Glutamatergic neuron (in vitro differentiated cells): ENCODE measurements around the gene ZMYND10. TPM values are rescaled to one million over a fixed set of nuclear protein-coding genes. Genes with fewer than 3 reads are reported as not detected.
A peak's percentile ranks its signal among the peaks of the same experiment; 100 is the strongest.

Source experiments
- DNase-seq: peaks from one replicate; pipeline ENCODE4 v3.0.0; 2022
- H3K27ac Mint-ChIP-seq: one replicate; pipeline ENCODE4 v1.8.0; 2020; ENCODE audit warnings: mild to moderate bottlenecking, mixed read lengths, inconsistent platforms; ENCODE audit not compliant: unreplicated experiment
- H3K27me3 Mint-ChIP-seq: one replicate; pipeline ENCODE4 v1.8.0; 2020; ENCODE audit warnings: mild to moderate bottlenecking, moderate library complexity, mixed read lengths, inconsistent platforms; ENCODE audit not compliant: unreplicated experiment
- H3K36me3 Mint-ChIP-seq: one replicate; pipeline ENCODE4 v1.8.0; 2020; ENCODE audit warnings: mild to moderate bottlenecking, mixed read lengths, inconsistent platforms; ENCODE audit not compliant: unreplicated experiment
- H3K4me1 Mint-ChIP-seq: one replicate; pipeline ENCODE4 v1.8.0; 2020; ENCODE audit warnings: mild to moderate bottlenecking, low read depth, mixed read lengths, inconsistent platforms; ENCODE audit not compliant: unreplicated experiment
- H3K4me3 Mint-ChIP-seq: one replicate; pipeline ENCODE4 v1.8.0; 2020; ENCODE audit warnings: mild to moderate bottlenecking, mixed read lengths, inconsistent platforms; ENCODE audit not compliant: unreplicated experiment
- H3K9me3 Mint-ChIP-seq: one replicate; pipeline ENCODE4 v1.8.0; 2020; ENCODE audit warnings: mild to moderate bottlenecking, moderate library complexity, mixed read lengths, inconsistent platforms; ENCODE audit not compliant: unreplicated experiment
- CTCF ChIP-seq: fragments of 200-600 bp; sonication (generic); IDR thresholded peaks from one replicate; pipeline ENCODE4 v1.5.0; 2021; ENCODE audit not compliant: partially characterized antibody, unreplicated experiment
- total RNA-seq: library from RNA; stranded (reverse); fragmentation: NEBNext Ultra II Directional; extraction: Animal tissue kit (Norgen Biotek cat#: 25700); gene quantifications from one replicate; pipeline ENCODE4 v1.2.1, GENCODE V29; 2021; ENCODE audit not compliant: unreplicated experiment

The ZMYND10 gene
- total RNA-seq, 1 donor from 2014 or later = 1.3 TPM

- Mint-ChIP-seq H3K36me3 (no peaks in the 10 kb centered on the region), H3K4me3 (peak overlapping the region; percentile 94), H3K27ac (no peak overlapping the region), H3K27me3 (peaks cover 14% of the 10 kb centered on the region), H3K9me3 (peaks cover 4% of the 10 kb centered on the region), H3K4me1 (peaks cover 12% of the 10 kb centered on the region)
- DNase-seq = no peak
- TF ChIP-seq CTCF = no peak
Measured at GRCh38 chr3:50319181-50319893, 26.2 kb downstream of the ZMYND10 start.

- peaks cover 12% of the 10 kb centered on the region for H3K4me1 Mint-ChIP-seq
- peak overlapping the region; percentile 52 for H3K4me3 Mint-ChIP-seq
- no peak overlapping the region for H3K27ac Mint-ChIP-seq
- peaks cover 4% of the 10 kb centered on the region for H3K36me3 Mint-ChIP-seq
- H3K27me3 Mint-ChIP-seq = peaks cover 14% of the 10 kb centered on the region
- peaks cover 4% of the 10 kb centered on the region for H3K9me3 Mint-ChIP-seq
- TF ChIP-seq CTCF = no peak
- no peak for DNase-seq
Measured at GRCh38 chr3:50318615-50319014, 26.9 kb downstream of the ZMYND10 start.

DNA sequence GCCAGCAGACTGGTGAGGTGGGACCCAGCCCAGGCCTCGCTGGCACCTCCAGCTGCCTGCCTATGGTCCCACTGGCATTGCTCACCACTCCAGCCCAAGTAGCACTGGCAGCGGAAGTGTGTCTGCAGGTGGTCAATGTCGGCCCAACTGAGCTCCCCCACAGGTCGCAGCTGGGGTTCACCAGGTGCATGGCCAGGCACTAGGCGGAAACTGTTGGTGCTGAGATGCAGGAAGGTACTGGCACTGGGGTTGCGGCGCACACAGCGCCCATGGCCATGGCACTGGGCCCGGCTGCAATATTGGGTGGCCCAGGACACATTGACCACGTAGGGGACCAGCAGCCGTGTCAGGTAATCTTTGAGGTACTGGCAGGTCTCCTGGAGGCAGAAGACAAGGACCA, 27.4 kb downstream of the ZMYND10 start:
- peaks cover 6% of the 10 kb centered on the region for H3K36me3 Mint-ChIP-seq
- H3K27me3 Mint-ChIP-seq = peaks cover 15% of the 10 kb centered on the region

DNA sequence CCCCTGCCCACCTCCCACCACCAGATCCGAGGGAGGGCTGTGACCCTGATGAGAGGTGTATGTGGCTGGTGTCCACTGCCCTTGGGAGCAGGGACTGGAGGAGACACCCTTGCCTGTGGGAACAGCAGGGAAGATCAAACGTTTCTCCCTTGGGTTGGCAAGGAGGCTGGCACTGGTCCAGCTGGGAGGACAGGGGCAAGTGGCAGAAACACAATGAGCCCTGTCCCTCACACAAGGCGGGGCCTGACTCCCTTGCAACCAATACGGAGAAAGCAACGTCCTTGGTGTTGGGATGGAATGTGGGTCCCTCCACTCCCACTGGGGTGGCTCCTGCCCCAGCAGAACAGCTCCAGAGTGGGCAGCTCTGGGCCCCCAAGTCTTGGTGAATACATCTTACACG, 28.2 kb downstream of the ZMYND10 start:
- DNase-seq = no peak
- H3K4me3 Mint-ChIP-seq = peak overlapping the region; percentile 9
- H3K4me1 Mint-ChIP-seq = peaks cover 12% of the 10 kb centered on the region
- no peak overlapping the region for H3K27ac Mint-ChIP-seq
- TF ChIP-seq CTCF = no peak
- peaks cover 6% of the 10 kb centered on the region for H3K36me3 Mint-ChIP-seq
- peaks cover 3% of the 10 kb centered on the region for H3K9me3 Mint-ChIP-seq
- peaks cover 16% of the 10 kb centered on the region for H3K27me3 Mint-ChIP-seq

More for the DNA sequence above, 27.4 kb downstream of the ZMYND10 start:
- no peak for DNase-seq
- no peak for TF ChIP-seq CTCF
- peaks cover 12% of the 10 kb centered on the region for H3K4me1 Mint-ChIP-seq
- H3K9me3 Mint-ChIP-seq = peaks cover 5% of the 10 kb centered on the region
- no peak overlapping the region for H3K4me3 Mint-ChIP-seq
- no peak overlapping the region for H3K27ac Mint-ChIP-seq

DNA sequence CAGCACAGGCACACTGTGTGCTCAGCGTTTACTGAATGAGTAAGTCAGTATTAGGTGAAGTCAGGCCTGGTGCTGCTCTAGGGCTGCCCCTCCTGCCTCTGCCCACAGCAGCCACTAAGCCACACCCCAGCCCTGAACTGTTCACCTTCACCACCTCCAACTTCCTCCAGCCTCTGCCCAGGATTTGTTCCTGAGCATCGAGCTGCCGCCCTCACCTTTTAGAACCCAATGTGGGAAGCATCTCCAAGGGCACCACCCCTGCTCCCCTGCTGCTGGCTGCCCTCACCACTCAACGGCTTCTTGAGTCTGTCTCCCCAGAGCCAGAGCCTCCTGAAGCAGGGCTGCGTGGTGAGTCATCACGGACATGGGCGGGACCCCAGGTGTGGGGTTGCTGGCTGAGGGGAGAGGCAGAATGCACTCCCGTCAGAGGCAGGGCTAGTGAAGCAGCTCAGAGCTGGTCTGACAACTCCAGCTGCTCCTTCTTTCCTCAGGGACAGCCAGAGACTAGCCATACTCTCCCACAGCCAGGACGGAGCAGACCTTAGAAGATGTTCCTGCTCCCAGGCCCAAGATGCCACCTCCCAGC, 28.8 kb downstream of the ZMYND10 start:
- no peak overlapping the region for H3K27ac Mint-ChIP-seq

More for the DNA sequence above, 28.8 kb downstream of the ZMYND10 start:
- no peak for TF ChIP-seq CTCF
- H3K4me1 Mint-ChIP-seq = peaks cover 12% of the 10 kb centered on the region
- H3K9me3 Mint-ChIP-seq = peaks cover 3% of the 10 kb centered on the region
- peaks cover 16% of the 10 kb centered on the region for H3K27me3 Mint-ChIP-seq
- no peak overlapping the region for H3K4me3 Mint-ChIP-seq
- DNase-seq = no peak
- H3K36me3 Mint-ChIP-seq = peaks cover 6% of the 10 kb centered on the region
